ENCODE results near the gene KRTAP10-7.
"Not testable (repeated sequence)": the region's sequence is repeated elsewhere in the genome, so short reads cannot be mapped to it uniquely, and the experiment has no call there.

KRTAP10-7 gene

GRCh38 chr21:44573630-44574456, 26.6 kb upstream of the KRTAP10-7 start, which contains the start of gene KRTAP10-4:
TSS of gene KRTAP10-4 (plus strand) at chr21:44573729. CDS start at chr21:44573759, 30 bp downstream.
- not testable (repeated sequence) for H3K36me3 ChIP-seq (ENCODE audit: insufficient read depth, low read length); H3K9me3 ChIP-seq (replicated peaks; ENCODE audit: low read length); H3K4me2 ChIP-seq (ENCODE audit: low read length); H3K4me1 ChIP-seq (ENCODE audit: control insufficient read depth, insufficient read depth, low read length); H3K9ac ChIP-seq (ENCODE audit: low read depth, low read length); H3K4me3 ChIP-seq (ENCODE audit: low read length)
- peaks cover 24% of the 10 kb centered on the region for H3K27me3 ChIP-seq (ENCODE audit: control insufficient read depth, insufficient read depth, low read length)

GRCh38 chr21:44574457-44575306, 25.7 kb upstream of the KRTAP10-7 start:
- Histone ChIP-seq H3K4me1 (ENCODE audit: control insufficient read depth, insufficient read depth, low read length) (no peaks in the 10 kb centered on the region), H3K36me3 (ENCODE audit: insufficient read depth, low read length) (no peaks in the 10 kb centered on the region), H3K4me3 (ENCODE audit: low read length) (no peak overlapping the region), H3K4me2 (ENCODE audit: low read length) (no peak overlapping the region), H3K27me3 (ENCODE audit: control insufficient read depth, insufficient read depth, low read length) (peaks cover 24% of the 10 kb centered on the region), H3K9me3 (replicated peaks; ENCODE audit: low read length) (peaks cover 3% of the 10 kb centered on the region), H3K9ac (ENCODE audit: low read depth, low read length) (no peak overlapping the region)

GRCh38 chr21:44575307-44576024, 24.9 kb upstream of the KRTAP10-7 start:
- Histone ChIP-seq H3K4me2 (ENCODE audit: low read length) (no peak overlapping the region), H3K9ac (ENCODE audit: low read depth, low read length) (no peak overlapping the region), H3K4me1 (ENCODE audit: control insufficient read depth, insufficient read depth, low read length) (no peaks in the 10 kb centered on the region), H3K27me3 (ENCODE audit: control insufficient read depth, insufficient read depth, low read length) (peaks cover 27% of the 10 kb centered on the region), H3K36me3 (ENCODE audit: insufficient read depth, low read length) (no peaks in the 10 kb centered on the region), H3K4me3 (ENCODE audit: low read length) (no peak overlapping the region), H3K9me3 (replicated peaks; ENCODE audit: low read length) (peaks cover 3% of the 10 kb centered on the region)

- Histone ChIP-seq H3K4me1 (ENCODE audit: control insufficient read depth, insufficient read depth, low read length) (no peaks in the 10 kb centered on the region), H3K4me3 (ENCODE audit: low read length) (no peak overlapping the region), H3K27me3 (ENCODE audit: control insufficient read depth, insufficient read depth, low read length) (peaks cover 27% of the 10 kb centered on the region), H3K4me2 (ENCODE audit: low read length) (no peak overlapping the region), H3K9me3 (replicated peaks; ENCODE audit: low read length) (peaks cover 3% of the 10 kb centered on the region), H3K36me3 (ENCODE audit: insufficient read depth, low read length) (no peaks in the 10 kb centered on the region), H3K9ac (ENCODE audit: low read depth, low read length) (no peak overlapping the region)
Measured at GRCh38 chr21:44576025-44576420, 24.4 kb upstream of the KRTAP10-7 start.

- Histone ChIP-seq H3K4me2 (ENCODE audit: low read length) (no peak overlapping the region), H3K4me3 (ENCODE audit: low read length) (no peak overlapping the region), H3K9ac (ENCODE audit: low read depth, low read length) (no peak overlapping the region), H3K27me3 (ENCODE audit: control insufficient read depth, insufficient read depth, low read length) (peaks cover 11% of the 10 kb centered on the region), H3K36me3 (ENCODE audit: insufficient read depth, low read length) (no peaks in the 10 kb centered on the region), H3K4me1 (ENCODE audit: control insufficient read depth, insufficient read depth, low read length) (no peaks in the 10 kb centered on the region), H3K9me3 (replicated peaks; ENCODE audit: low read length) (peaks cover 4% of the 10 kb centered on the region)
Measured at GRCh38 chr21:44578371-44579055, 21.9 kb upstream of the KRTAP10-7 start.

- Histone ChIP-seq H3K27me3 (ENCODE audit: control insufficient read depth, insufficient read depth, low read length) (peaks cover 14% of the 10 kb centered on the region), H3K4me2 (ENCODE audit: low read length) (no peak overlapping the region), H3K4me1 (ENCODE audit: control insufficient read depth, insufficient read depth, low read length) (no peaks in the 10 kb centered on the region), H3K9me3 (replicated peaks; ENCODE audit: low read length) (peaks cover 4% of the 10 kb centered on the region), H3K9ac (ENCODE audit: low read depth, low read length) (no peak overlapping the region), H3K36me3 (ENCODE audit: insufficient read depth, low read length) (no peaks in the 10 kb centered on the region), H3K4me3 (ENCODE audit: low read length) (no peak overlapping the region)
Measured at GRCh38 chr21:44579056-44579832, 21.2 kb upstream of the KRTAP10-7 start.

GRCh38 chr21:44579833-44580144, 20.6 kb upstream of the KRTAP10-7 start:
- no peaks in the 10 kb centered on the region for H3K4me1 ChIP-seq (ENCODE audit: control insufficient read depth, insufficient read depth, low read length)
- H3K9ac ChIP-seq (ENCODE audit: low read depth, low read length), result no peak overlapping the region
- H3K9me3 ChIP-seq (replicated peaks; ENCODE audit: low read length), result peaks cover 4% of the 10 kb centered on the region
- H3K27me3 ChIP-seq (ENCODE audit: control insufficient read depth, insufficient read depth, low read length), result peaks cover 17% of the 10 kb centered on the region
- no peaks in the 10 kb centered on the region for H3K36me3 ChIP-seq (ENCODE audit: insufficient read depth, low read length)
- H3K4me2 ChIP-seq (ENCODE audit: low read length), result no peak overlapping the region
- H3K4me3 ChIP-seq (ENCODE audit: low read length), result no peak overlapping the region

- not testable (repeated sequence) for H3K9me3 ChIP-seq (replicated peaks; ENCODE audit: low read length); H3K9ac ChIP-seq (ENCODE audit: low read depth, low read length); H3K4me3 ChIP-seq (ENCODE audit: low read length); H3K36me3 ChIP-seq (ENCODE audit: insufficient read depth, low read length); H3K4me1 ChIP-seq (ENCODE audit: control insufficient read depth, insufficient read depth, low read length); H3K4me2 ChIP-seq (ENCODE audit: low read length)
- H3K27me3 ChIP-seq (ENCODE audit: control insufficient read depth, insufficient read depth, low read length), result peaks cover 16% of the 10 kb centered on the region
Measured at GRCh38 chr21:44580231-44580821, 20.1 kb upstream of the KRTAP10-7 start, which contains the start of gene KRTAP10-5. TSS of gene KRTAP10-5 (minus strand) at chr21:44580604. CDS start at chr21:44580578, 26 bp downstream.

- Histone ChIP-seq H3K36me3 (ENCODE audit: insufficient read depth, low read length) (no peaks in the 10 kb centered on the region), H3K4me3 (ENCODE audit: low read length) (no peak overlapping the region), H3K9ac (ENCODE audit: low read depth, low read length) (no peak overlapping the region), H3K9me3 (replicated peaks; ENCODE audit: low read length) (peaks cover 4% of the 10 kb centered on the region), H3K27me3 (ENCODE audit: control insufficient read depth, insufficient read depth, low read length) (peaks cover 24% of the 10 kb centered on the region), H3K4me1 (ENCODE audit: control insufficient read depth, insufficient read depth, low read length) (no peaks in the 10 kb centered on the region), H3K4me2 (ENCODE audit: low read length) (no peak overlapping the region)
Measured at GRCh38 chr21:44581158-44581557, 19.2 kb upstream of the KRTAP10-7 start.

- H3K27me3 ChIP-seq (ENCODE audit: control insufficient read depth, insufficient read depth, low read length), result peaks cover 24% of the 10 kb centered on the region
- H3K9ac ChIP-seq (ENCODE audit: low read depth, low read length), result no peak overlapping the region
- no peaks in the 10 kb centered on the region for H3K4me1 ChIP-seq (ENCODE audit: control insufficient read depth, insufficient read depth, low read length)
- H3K4me2 ChIP-seq (ENCODE audit: low read length), result no peak overlapping the region
- no peaks in the 10 kb centered on the region for H3K36me3 ChIP-seq (ENCODE audit: insufficient read depth, low read length)
- H3K9me3 ChIP-seq (replicated peaks; ENCODE audit: low read length), result peaks cover 4% of the 10 kb centered on the region
- H3K4me3 ChIP-seq (ENCODE audit: low read length), result no peak overlapping the region
Measured at GRCh38 chr21:44582055-44582454, 18.3 kb upstream of the KRTAP10-7 start.
